K562 (cell line): ENCODE measurements around the gene STK32C. TPM values are rescaled to one million over a fixed set of nuclear protein-coding genes. Genes with fewer than 3 reads are reported as not detected.

Source experiments
- ATAC-seq: fragments of 200-7000 bp; cut with Tn5 transposase; 3 replicates; pipeline ENCODE4 v1.9.1; 2020; ENCODE audit warnings: moderate library complexity
- BruUV-seq: library from RNA; stranded (reverse); fragments of 400-500 nt; replicated peaks from 2 replicates; lab custom pipeline; 2021; lab: Mats Ljungman, UMichigan
- CTCF ChIA-PET: fragments of 300-600 bp; formaldehyde crosslinking; extraction: SDS; loops from one replicate; lab custom pipeline; 2021; ENCODE audit warnings: low intra/inter-chr PET ratio; lab: Yijun Ruan, JAX
- POLR2A ChIA-PET: fragments of 300-600, 350-650 bp; sonication (Branson Sonifier 250); formaldehyde crosslinking; extraction: SDS; loops from one replicate; lab custom pipeline; 2021; ENCODE audit warnings: antibody characterized with exemption, inconsistent platforms; lab: Yijun Ruan, JAX
- DNase-seq, 4 experiments: peaks; one replicate each; pipeline versions ENCODE4 v3.0.0 to v3.0.0-alpha.2; 2011 to 2018; ENCODE audit warnings: low spot score in 3 of 4, mixed read lengths in 3 of 4; ENCODE audit errors: extremely low read depth in 1 of 4
- FAIRE-seq: peaks from 2 replicates; lab custom pipeline; 2011; peaks lifted over from hg19 to GRCh38; lab: Jason Lieb, UNC
- H2AFZ ChIP-seq: 2 replicates; pipeline ENCODE4 v1.6.0; 2011; ENCODE audit warnings: low read depth, low read length, control low read depth, inconsistent platforms
- H3K27ac ChIP-seq: fragments of 200-600 bp; 3 replicates; pipeline ENCODE4 v1.8.0; 2011; ENCODE audit warnings: low read depth, mild to moderate bottlenecking, control low read depth, inconsistent platforms, low read length, moderate library complexity, mixed read lengths; ENCODE audit errors: extremely low read depth
- H3K27me3 ChIP-seq, 2 experiments: fragments of 300-600 bp in 1 of 2; 2 replicates in 1 of 2; 3 replicates in 1 of 2; pipeline versions ENCODE4 v1.6.0 to v1.8.0; 2011; ENCODE audit warnings: inconsistent platforms in 2 of 2, low read length in 2 of 2, mild to moderate bottlenecking in 1 of 2, mixed read lengths in 1 of 2, moderate library complexity in 1 of 2; ENCODE audit not compliant: control insufficient read depth in 2 of 2, insufficient read depth in 2 of 2
- H3K36me3 ChIP-seq: fragments of 300-600 bp; 3 replicates; pipeline ENCODE4 v1.8.0; 2011; ENCODE audit warnings: mild to moderate bottlenecking, low read length, inconsistent platforms; ENCODE audit not compliant: control insufficient read depth, insufficient read depth
- H3K4me1 ChIP-seq, 2 experiments: fragments of 200-600 bp in 1 of 2; replicated peaks in 1 of 2; 2 replicates in 1 of 2; 3 replicates in 1 of 2; pipeline versions ENCODE4 v1.5.1 to v1.8.0; 2011; ENCODE audit warnings: inconsistent platforms in 2 of 2, low read length in 2 of 2, mild to moderate bottlenecking in 1 of 2, mixed read lengths in 1 of 2, moderate library complexity in 1 of 2; ENCODE audit not compliant: control insufficient read depth in 2 of 2, insufficient read depth in 2 of 2
- H3K4me2 ChIP-seq: 2 replicates; pipeline ENCODE4 v1.6.1; 2011; ENCODE audit warnings: low read length, control low read depth, inconsistent platforms, mixed read lengths; ENCODE audit not compliant: insufficient read depth
- H3K4me3 ChIP-seq: fragments of 200-600 bp; sonication (generic), shearing (Covaris generic); 2 replicates; pipeline ENCODE4 v1.5.1; 2016; ENCODE audit warnings: control low read depth, inconsistent platforms
- H3K79me2 ChIP-seq: fragments of 200-600 bp; 3 replicates; pipeline ENCODE4 v1.8.0; 2011; ENCODE audit warnings: low read length, inconsistent platforms; ENCODE audit not compliant: control insufficient read depth, insufficient read depth
- H3K9ac ChIP-seq, 2 experiments: 2 replicates each; pipeline versions ENCODE4 v1.6.0 to v1.6.1; 2011; ENCODE audit warnings: low read depth in 2 of 2, low read length in 2 of 2, control low read depth in 1 of 2, inconsistent platforms in 1 of 2, mild to moderate bottlenecking in 1 of 2, mixed read lengths in 1 of 2; ENCODE audit not compliant: insufficient read depth in 1 of 2
- H3K9me1 ChIP-seq: one replicate; pipeline ENCODE4 v1.6.0; 2011; ENCODE audit warnings: inconsistent platforms, mild to moderate bottlenecking, low read length, moderate library complexity; ENCODE audit not compliant: control insufficient read depth, insufficient read depth
- H3K9me3 ChIP-seq: replicated peaks from 2 replicates; pipeline ENCODE4 v1.5.1; 2011; ENCODE audit warnings: low read depth, low read length, inconsistent platforms; ENCODE audit not compliant: control insufficient read depth, insufficient read depth
- H4K20me1 ChIP-seq: replicated peaks from 2 replicates; pipeline ENCODE4 v1.6.1; 2011; ENCODE audit warnings: low read length, inconsistent platforms, mixed read lengths; ENCODE audit not compliant: control insufficient read depth, insufficient read depth
- DACH1 ChIP-seq: fragments of 450-650 bp; IDR thresholded peaks from 2 replicates; pipeline ENCODE4 v1.6.1; 2018; ENCODE audit not compliant: partially characterized antibody
- ETV5 ChIP-seq: sonication (generic); formaldehyde crosslinking; IDR thresholded peaks from 2 replicates; pipeline ENCODE4 v1.4.0; 2020; ENCODE audit warnings: low read depth, mild to moderate bottlenecking, missing genetic modification reagents
- PRPF4 ChIP-seq: fragments of 200-400 bp; formaldehyde crosslinking; IDR thresholded peaks from one replicate; pipeline ENCODE4 v1.6.1; 2017; ENCODE audit warnings: low read length, low read depth, mild to moderate bottlenecking; ENCODE audit not compliant: insufficient read depth, poor library complexity, severe bottlenecking
- SMAD1 ChIP-seq: fragments of 150-350 bp; IDR thresholded peaks from 2 replicates; pipeline ENCODE4 v1.6.1; 2014; ENCODE audit warnings: low read length, low read depth; ENCODE audit not compliant: partially characterized antibody
- TARDBP ChIP-seq: fragments of 450-650 bp; IDR thresholded peaks from 2 replicates; pipeline ENCODE4 v1.6.1; 2016
- ZNF589 ChIP-seq: fragments of 200-800 bp; sonication (Bioruptor generic); IDR thresholded peaks from 2 replicates; pipeline ENCODE4 v1.6.1; 2016; ENCODE audit warnings: low read depth, missing genetic modification characterization, missing compliant biosample characterization
- WGBS: fragments of 100-300 bp; shearing (Covaris generic); methylation state at CpG from one replicate; pipeline ENCODE4 v1.1.6; 2016; ENCODE audit warnings: low coverage, mixed read lengths; ENCODE audit not compliant: insufficient coverage; ENCODE audit errors: missing lambda C conversion rate; 5-methylcytosine and 5-hydroxymethylcytosine counted together
- in situ Hi-C: fragments of 300-500 bp; cut with MboI; formaldehyde crosslinking; loops from 4 replicates; pipeline ENCODE4 v1.15.0; 2018; ENCODE audit warnings: inconsistent platforms, mixed read lengths
- intact Hi-C: fragments of 100-400 bp; cut with micrococcal nuclease; formaldehyde crosslinking; loops from 2 replicates; pipeline ENCODE4 v1.14.2; 2022
- polyA plus RNA-seq, 8 experiments: library from polyadenylated mRNA; depleted of rRNA in 4 of 8; stranded (reverse) in 5 of 8; unstranded in 3 of 8; fragments of >200 nt; fragmentation: Nextera tagmentation in 2 of 8; fragmentation: Illumina TruSeq in 1 of 8; extraction: Ambion mirVana in 2 of 8; extraction: Trizol in 1 of 8; gene quantifications; 2 replicates each; pipeline versions ENCODE4 v1.2.1 to v1.2.3, GENCODE V29; 2011 to 2014; ENCODE audit warnings: inconsistent platforms in 1 of 8, missing spikeins in 1 of 8
- total RNA-seq, 7 experiments: library from RNA; depleted of rRNA in 6 of 7; stranded (reverse); fragments of >200 nt in 6 of 7; fragmentation: Illumina TruSeq in 2 of 7; extraction: Trizol in 2 of 7; gene quantifications; 2 replicates each; pipeline versions ENCODE4 v1.2.1 to v1.2.3, GENCODE V29; 2011 to 2021; ENCODE audit warnings: low replicate concordance in 1 of 7
- TF ChIP-seq, protein P1 (sequence below): fragments of 450-650 bp; conservative IDR thresholded peaks from 2 replicates; pipeline ENCODE4 v1.6.1; 2016; ENCODE audit warnings: missing genetic modification characterization, low read depth, mild to moderate bottlenecking, control low read depth, missing compliant biosample characterization
- TF ChIP-seq, protein P2 (sequence below): fragments of 250-450 bp; sonication (Bioruptor Pico); IDR thresholded peaks from 2 replicates; pipeline ENCODE4 v1.5.0; 2021

The STK32C gene
- total and polyA plus RNA-seq, 9 of the 15 experiments (the other 6 are each of a cell fraction or from before 2014, with no cell fraction given): 1.5 to 20.9 (median 6.5) TPM

DNA sequence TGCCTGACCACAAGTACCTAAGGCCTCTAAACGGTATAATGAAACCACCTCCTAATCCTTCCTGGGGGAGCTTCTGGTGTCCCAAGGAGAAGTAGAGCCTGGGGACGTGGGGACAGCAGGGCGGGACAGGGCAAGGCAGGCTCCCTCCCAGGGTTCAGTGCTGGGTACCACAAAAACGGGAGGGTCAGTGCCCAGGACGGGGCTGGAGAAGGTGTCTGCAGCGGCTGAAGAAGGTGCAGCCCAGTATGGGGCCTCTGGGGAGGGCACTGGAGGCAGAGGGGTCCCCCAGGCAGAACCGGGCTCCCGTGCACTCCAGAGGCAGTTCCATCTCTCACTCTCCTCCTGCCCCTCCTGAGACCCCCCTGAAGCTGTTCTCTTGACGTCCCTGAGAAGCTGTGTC lies 74.8 kb downstream of the STK32C start:
- H2AFZ ChIP-seq: no peak overlapping the region
- no TSS peak for BruUV-seq
- H3K9ac ChIP-seq: no peak overlapping the region
- POLR2A ChIA-PET: interaction anchor here (0.6 kb wide), 1 partner anchor 15 kb away, joined by 3 read pairs; no protein-coding TSS in a partner anchor
- H3K4me2 ChIP-seq: no peak overlapping the region
- H3K4me3 ChIP-seq: no peak overlapping the region
- peaks cover 10 to 80% of the 10 kb centered on the region in 2 experiments; a peak in 3 of 5 replicates for H3K27me3 ChIP-seq
- CTCF ChIA-PET: no interaction called here
- no peak for ATAC-seq
- no peaks in the 10 kb centered on the region for H3K9me1 ChIP-seq
- no peaks in the 10 kb centered on the region for H3K36me3 ChIP-seq
- WGBS: 7% methylated on average over 7 of the region's 9 CpGs
- FAIRE-seq: no peak
- in situ Hi-C loops: no loop called here
- peaks cover 0 to 27% of the 10 kb centered on the region in 2 experiments; a peak in 2 of 5 replicates for H3K4me1 ChIP-seq
- DNase-seq: no peak
- no peaks in the 10 kb centered on the region for H3K9me3 ChIP-seq
- no peak overlapping the region for H3K27ac ChIP-seq
- intact Hi-C loops: no loop called here
- H3K79me2 ChIP-seq: no peaks in the 10 kb centered on the region
- no peaks in the 10 kb centered on the region for H4K20me1 ChIP-seq
- no peak for TF ChIP-seq PRPF4
- no peak for TF ChIP-seq TARDBP
- no peak for TF ChIP-seq DACH1
- TF ChIP-seq, protein P1, sequence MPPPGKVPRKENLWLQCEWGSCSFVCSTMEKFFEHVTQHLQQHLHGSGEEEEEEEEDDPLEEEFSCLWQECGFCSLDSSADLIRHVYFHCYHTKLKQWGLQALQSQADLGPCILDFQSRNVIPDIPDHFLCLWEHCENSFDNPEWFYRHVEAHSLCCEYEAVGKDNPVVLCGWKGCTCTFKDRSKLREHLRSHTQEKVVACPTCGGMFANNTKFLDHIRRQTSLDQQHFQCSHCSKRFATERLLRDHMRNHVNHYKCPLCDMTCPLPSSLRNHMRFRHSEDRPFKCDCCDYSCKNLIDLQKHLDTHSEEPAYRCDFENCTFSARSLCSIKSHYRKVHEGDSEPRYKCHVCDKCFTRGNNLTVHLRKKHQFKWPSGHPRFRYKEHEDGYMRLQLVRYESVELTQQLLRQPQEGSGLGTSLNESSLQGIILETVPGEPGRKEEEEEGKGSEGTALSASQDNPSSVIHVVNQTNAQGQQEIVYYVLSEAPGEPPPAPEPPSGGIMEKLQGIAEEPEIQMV (tag): no peak
- no peak for TF ChIP-seq ZNF589 (CRISPR knock-in tag)
- TF ChIP-seq ETV5 (CRISPR knock-in tag): no peak
- TF ChIP-seq, protein P2, sequence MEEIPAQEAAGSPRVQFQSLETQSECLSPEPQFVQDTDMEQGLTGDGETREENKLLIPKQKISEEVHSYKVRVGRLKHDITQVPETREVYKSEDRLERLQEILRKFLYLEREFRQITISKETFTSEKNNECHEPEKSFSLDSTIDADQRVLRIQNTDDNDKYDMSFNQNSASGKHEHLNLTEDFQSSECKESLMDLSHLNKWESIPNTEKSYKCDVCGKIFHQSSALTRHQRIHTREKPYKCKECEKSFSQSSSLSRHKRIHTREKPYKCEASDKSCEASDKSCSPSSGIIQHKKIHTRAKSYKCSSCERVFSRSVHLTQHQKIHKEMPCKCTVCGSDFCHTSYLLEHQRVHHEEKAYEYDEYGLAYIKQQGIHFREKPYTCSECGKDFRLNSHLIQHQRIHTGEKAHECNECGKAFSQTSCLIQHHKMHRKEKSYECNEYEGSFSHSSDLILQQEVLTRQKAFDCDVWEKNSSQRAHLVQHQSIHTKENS (CRISPR knock-in tag): no peak
- no peak for TF ChIP-seq SMAD1
